GM12878 (cell line): ENCODE data around the gene ARPP21. TPM values are rescaled to one million over a fixed set of nuclear protein-coding genes. Genes with fewer than 3 reads are reported as not detected.

Experiments
- ATAC-seq: fragments of 200-7000 bp; cut with Tn5 transposase; 3 replicates; pipeline ENCODE4 v1.9.1; 2020; ENCODE audit warnings: mild to moderate bottlenecking, moderate library complexity
- BruUV-seq: library from RNA; stranded (reverse); fragments of 400-500 nt; replicated peaks from 2 replicates; lab custom pipeline; 2021; lab: Mats Ljungman, UMichigan
- CTCF ChIA-PET: fragments of 300-600 bp; sonication (Branson Sonifier 250); formaldehyde crosslinking; extraction: SDS; loops from one replicate; lab custom pipeline; 2021; ENCODE audit warnings: inconsistent platforms; lab: Yijun Ruan, JAX
- POLR2A ChIA-PET: fragments of 350-600 bp; formaldehyde crosslinking; extraction: SDS; loops from one replicate; lab custom pipeline; 2021; ENCODE audit warnings: inconsistent platforms; lab: Charles Lee
- RAD21 ChIA-PET: fragments of 300-600 bp; sonication (Branson Sonifier 250); formaldehyde crosslinking; loops from one replicate; lab custom pipeline; 2023; ENCODE audit warnings: antibody characterized with exemption; ENCODE audit not compliant: unreplicated experiment; lab: Charles Lee
- SMC1A ChIA-PET: fragments of 300-600 bp; sonication (Branson Sonifier 250); formaldehyde crosslinking; loops from one replicate; lab custom pipeline; 2023; ENCODE audit not compliant: unreplicated experiment, uncharacterized antibody; lab: Charles Lee
- DNase-seq: peaks from one replicate; pipeline ENCODE4 v3.0.0-alpha.2; 2011; ENCODE audit warnings: low read depth, low spot score
- FAIRE-seq: peaks from 3 replicates; lab custom pipeline; 2011; peaks lifted over from hg19 to GRCh38; lab: Jason Lieb, UNC
- H2AFZ ChIP-seq: 2 replicates; pipeline ENCODE4 v1.6.0; 2011; ENCODE audit warnings: low read depth, low read length, control low read depth; ENCODE audit not compliant: control insufficient read depth
- H3K27ac ChIP-seq: 2 replicates; pipeline ENCODE4 v1.5.1; 2011; ENCODE audit warnings: control low read depth; ENCODE audit not compliant: control insufficient read depth, insufficient read depth
- H3K27me3 ChIP-seq, 2 experiments: replicated peaks in 1 of 2; 2 replicates each; pipeline versions ENCODE4 v1.6.0 to v1.6.1; 2011; ENCODE audit warnings: low read length in 1 of 2; ENCODE audit not compliant: control insufficient read depth in 2 of 2, insufficient read depth in 2 of 2
- H3K36me3 ChIP-seq, 2 experiments: 2 replicates each; pipeline ENCODE4 v1.5.1; 2011; ENCODE audit warnings: low read length in 1 of 2; ENCODE audit not compliant: control insufficient read depth in 2 of 2, insufficient read depth in 2 of 2
- H3K4me1 ChIP-seq: 2 replicates; pipeline ENCODE4 v1.6.1; 2011; ENCODE audit warnings: mild to moderate bottlenecking, low read length, moderate library complexity, mixed read lengths; ENCODE audit not compliant: control insufficient read depth, insufficient read depth
- H3K4me2 ChIP-seq: 2 replicates; pipeline ENCODE4 v1.6.0; 2011; ENCODE audit warnings: control low read depth; ENCODE audit not compliant: control insufficient read depth, insufficient read depth
- H3K4me3 ChIP-seq: fragments of 200-600 bp; sonication (generic); 2 replicates; pipeline ENCODE4 v1.5.1; 2016
- H3K79me2 ChIP-seq: 2 replicates; pipeline ENCODE4 v1.6.0; 2011; ENCODE audit warnings: low read length; ENCODE audit not compliant: control insufficient read depth, insufficient read depth
- H3K9ac ChIP-seq: 2 replicates; pipeline ENCODE4 v1.8.0; 2011; ENCODE audit warnings: low read length, control low read depth, mixed read lengths; ENCODE audit not compliant: control insufficient read depth, insufficient read depth
- H3K9me3 ChIP-seq: replicated peaks from 3 replicates; pipeline ENCODE4 v1.5.1; 2011; ENCODE audit warnings: mild to moderate bottlenecking, low read length; ENCODE audit not compliant: control insufficient read depth, insufficient read depth
- H4K20me1 ChIP-seq: 2 replicates; pipeline ENCODE4 v1.6.0; 2011; ENCODE audit not compliant: control insufficient read depth, insufficient read depth
- ATF2 ChIP-seq: IDR thresholded peaks from 2 replicates; pipeline ENCODE4 v1.6.1; 2012; ENCODE audit warnings: low read length, inconsistent platforms
- JUND ChIP-seq: IDR thresholded peaks from 2 replicates; pipeline ENCODE4 v1.6.1; 2012; ENCODE audit warnings: low read depth, mild to moderate bottlenecking, low read length, improper control_type of control experiment, moderate library complexity
- MEF2B ChIP-seq: fragments of 450-650 bp; IDR thresholded peaks from 2 replicates; pipeline ENCODE4 v1.6.1; 2018; ENCODE audit warnings: mild to moderate bottlenecking, moderate library complexity; ENCODE audit not compliant: partially characterized antibody, poor library complexity, severe bottlenecking
- MXI1 ChIP-seq: fragments of 150-350 bp; IDR thresholded peaks from 2 replicates; pipeline ENCODE4 v1.6.1; 2011; ENCODE audit warnings: low read depth, mild to moderate bottlenecking, inconsistent platforms, low read length, improper control_type of control experiment
- SUPT20H ChIP-seq: IDR thresholded peaks from 2 replicates; pipeline ENCODE4 v1.6.1; 2011; ENCODE audit warnings: low read depth, mild to moderate bottlenecking, low read length, moderate library complexity, borderline replicate concordance; ENCODE audit not compliant: control insufficient read depth
- ZBTB33 ChIP-seq: fragments of 450-650 bp; IDR thresholded peaks from 2 replicates; pipeline ENCODE4 v1.6.1; 2017; ENCODE audit warnings: mild to moderate bottlenecking
- ZNF217 ChIP-seq: fragments of 450-650 bp; IDR thresholded peaks from 2 replicates; pipeline ENCODE4 v1.6.1; 2017; ENCODE audit warnings: antibody characterized with exemption, mild to moderate bottlenecking
- WGBS: methylation state at CpG from one replicate; pipeline ENCODE4 v1.1.6; 2016; ENCODE audit warnings: low lambda C conversion rate; ENCODE audit not compliant: insufficient replicate concordance, insufficient coverage; ENCODE audit errors: missing lambda C conversion rate; 5-methylcytosine and 5-hydroxymethylcytosine counted together
- in situ Hi-C: fragments of 300-500 bp; cut with MboI; formaldehyde crosslinking; loops from 9 replicates; pipeline ENCODE4 v1.14.3; 2018; ENCODE audit warnings: mixed read lengths
- intact Hi-C: fragments of 100-400 bp; cut with micrococcal nuclease; formaldehyde crosslinking; loops from one replicate; pipeline ENCODE4 v1.14.2; 2022; ENCODE audit not compliant: unreplicated experiment
- polyA plus RNA-seq, 11 experiments: library from polyadenylated mRNA; depleted of rRNA in 4 of 11; unstranded in 6 of 11; stranded (reverse) in 5 of 11; fragments of >200 nt; fragmentation: Nextera tagmentation in 4 of 11; fragmentation: Illumina TruSeq in 1 of 11; extraction: Ambion mirVana in 4 of 11; extraction: Trizol in 1 of 11; gene quantifications; 1 replicate in 1 of 11; 2 replicates in 10 of 11; pipeline versions ENCODE4 v1.2.1 to v1.2.3, GENCODE V29; 2011 to 2016; ENCODE audit warnings: inconsistent platforms in 2 of 11, missing spikeins in 2 of 11, low read depth in 1 of 11
- total RNA-seq, 4 experiments: library from RNA; depleted of rRNA in 3 of 4; stranded (reverse); fragments of >200 nt in 3 of 4; fragmentation: Illumina TruSeq in 1 of 4; extraction: Trizol in 1 of 4; gene quantifications; 2 replicates each; pipeline versions ENCODE4 v1.2.1 to v1.2.3, GENCODE V29; 2013 to 2021
- TF ChIP-seq, protein P1 (sequence below): IDR thresholded peaks from 2 replicates; pipeline ENCODE4 v1.6.1; 2012; ENCODE audit warnings: low read depth, low read length, improper control_type of control experiment

ARPP21 gene
- total and polyA plus RNA-seq, 10 of the 15 experiments (the other 5 are each of a cell fraction or from before 2014, with no cell fraction given), result not detected

DNA sequence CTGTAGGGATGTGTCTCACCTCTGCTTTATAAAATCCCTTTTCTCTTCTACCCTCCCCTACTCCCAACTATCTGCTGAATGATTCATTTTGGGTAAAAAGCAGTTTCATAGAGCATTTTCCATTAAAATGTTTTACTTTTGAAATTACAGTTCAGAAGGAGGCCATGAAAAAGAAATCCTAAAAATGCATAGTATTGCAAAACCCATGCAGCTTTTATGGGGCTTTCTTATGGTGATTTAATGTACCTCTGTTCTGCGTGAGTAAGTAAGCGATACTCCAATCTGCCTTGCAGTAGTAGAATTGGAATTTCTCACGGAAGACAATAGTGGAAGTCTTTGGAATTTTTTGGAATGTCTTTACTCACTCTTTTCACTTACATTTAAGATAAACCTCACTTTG is 111.9 kb downstream of the ARPP21 start (continued):
- TF ChIP-seq, protein P1, sequence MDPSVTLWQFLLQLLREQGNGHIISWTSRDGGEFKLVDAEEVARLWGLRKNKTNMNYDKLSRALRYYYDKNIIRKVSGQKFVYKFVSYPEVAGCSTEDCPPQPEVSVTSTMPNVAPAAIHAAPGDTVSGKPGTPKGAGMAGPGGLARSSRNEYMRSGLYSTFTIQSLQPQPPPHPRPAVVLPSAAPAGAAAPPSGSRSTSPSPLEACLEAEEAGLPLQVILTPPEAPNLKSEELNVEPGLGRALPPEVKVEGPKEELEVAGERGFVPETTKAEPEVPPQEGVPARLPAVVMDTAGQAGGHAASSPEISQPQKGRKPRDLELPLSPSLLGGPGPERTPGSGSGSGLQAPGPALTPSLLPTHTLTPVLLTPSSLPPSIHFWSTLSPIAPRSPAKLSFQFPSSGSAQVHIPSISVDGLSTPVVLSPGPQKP, result no peak

DNA sequence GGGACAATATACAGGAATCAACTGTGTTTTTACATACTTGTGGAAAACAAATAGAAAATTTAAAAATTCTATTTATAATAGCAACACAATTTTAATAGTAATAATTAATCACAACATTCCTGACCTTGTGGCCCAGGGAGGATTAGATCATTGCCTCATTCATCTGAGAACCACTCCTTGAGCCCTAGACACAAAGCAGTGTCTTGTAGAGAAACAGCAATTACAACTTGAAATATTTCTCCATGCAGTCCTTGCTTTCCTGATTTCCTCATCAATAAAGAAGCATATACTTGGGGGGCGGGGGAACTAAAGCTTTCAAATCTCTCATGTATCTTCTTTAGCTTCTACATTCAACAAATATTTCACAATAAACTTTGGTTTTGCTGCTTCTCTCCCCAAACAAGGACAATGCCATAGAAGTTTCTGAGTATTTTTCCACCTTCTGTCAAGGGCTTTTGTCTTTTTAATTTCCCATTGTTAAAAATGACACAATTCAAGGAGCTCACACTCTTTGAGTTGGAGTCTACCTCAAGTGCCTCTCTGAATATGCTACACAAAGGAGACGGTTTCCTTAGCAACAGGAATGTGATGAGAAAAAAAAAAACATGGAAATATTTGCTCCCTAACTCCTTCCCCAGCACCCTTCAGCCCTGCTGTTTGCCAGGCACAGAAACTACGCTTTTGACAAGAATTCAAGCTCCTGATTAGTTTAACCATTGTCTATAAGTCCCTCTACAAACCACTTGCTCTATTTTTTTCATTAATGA is 118.8 kb downstream of the ARPP21 start:
- Histone ChIP-seq H3K27me3 (no peaks in the 10 kb centered on the region), H3K4me3 (no peak overlapping the region), H3K4me1 (no peaks in the 10 kb centered on the region), H4K20me1 (no peaks in the 10 kb centered on the region), H3K9ac (no peak overlapping the region), H3K4me2 (no peak overlapping the region), H3K36me3 (no peaks in the 10 kb centered on the region), H2AFZ (no peak overlapping the region), H3K9me3 (no peaks in the 10 kb centered on the region), H3K27ac (no peak overlapping the region), H3K79me2 (no peaks in the 10 kb centered on the region)
- BruUV-seq, result no TSS peak
- in situ Hi-C loops (no loop called here), intact Hi-C loops (no loop called here)
- ChIA-PET POLR2A (no interaction called here), CTCF (interaction anchor here (0.7 kb wide), 1 partner anchor 903 kb away, joined by 3 read pairs; no protein-coding TSS in a partner anchor), SMC1A (no interaction called here), RAD21 (no interaction called here)
- TF ChIP-seq ZBTB33 (no peak), MEF2B (no peak), ZNF217 (no peak), JUND (no peak), ATF2 (no peak), MXI1 (no peak), SUPT20H (no peak)
- 1% methylated on average over 3 of the region's 3 CpGs for WGBS
- ATAC-seq (no peak), DNase-seq (no peak), FAIRE-seq (no peak)
